ENCODE data around the gene KIAA1755.

- TF ChIP-seq CTCF (IDR thresholded peaks at IDR 0.05), result no peak
- TF ChIP-seq EZH2 (IDR thresholded peaks at IDR 0.05), result no peak
Observed at GRCh38 chr20:38215194-38216182, 45.0 kb downstream of the KIAA1755 start.

Data from neural progenitor cell (in vitro differentiated cells).